ENCODE results near the gene CDK17.

CDK17 gene

GRCh38 chr12:96258104-96258961 is 141.9 kb downstream of the CDK17 start:
- TF ChIP-seq GATA3 (IDR thresholded peaks at IDR 0.05; ENCODE audit: low read depth, low read length) (no peak), GATA2 (IDR thresholded peaks at IDR 0.05; ENCODE audit: low read depth, low read length) (no peak)

GRCh38 chr12:96257550-96258103 is 142.6 kb downstream of the CDK17 start:
- no peak for TF ChIP-seq GATA3 (IDR thresholded peaks at IDR 0.05; ENCODE audit: low read depth, low read length)
- TF ChIP-seq GATA2 (IDR thresholded peaks at IDR 0.05; ENCODE audit: low read depth, low read length) = no peak

GRCh38 chr12:96256672-96257361 is 143.4 kb downstream of the CDK17 start:
- no peak for TF ChIP-seq GATA3 (IDR thresholded peaks at IDR 0.05; ENCODE audit: low read depth, low read length)
- no peak for TF ChIP-seq GATA2 (IDR thresholded peaks at IDR 0.05; ENCODE audit: low read depth, low read length)

GRCh38 chr12:96255077-96255476 is 145.2 kb downstream of the CDK17 start:
- TF ChIP-seq GATA2 (IDR thresholded peaks at IDR 0.05; ENCODE audit: low read depth, low read length) = no peak
- no peak for TF ChIP-seq GATA3 (IDR thresholded peaks at IDR 0.05; ENCODE audit: low read depth, low read length)

GRCh38 chr12:96250119-96250685 is 150.0 kb downstream of the CDK17 start:
- TF ChIP-seq GATA2 (IDR thresholded peaks at IDR 0.05; ENCODE audit: low read depth, low read length) = no peak
- TF ChIP-seq GATA3 (IDR thresholded peaks at IDR 0.05; ENCODE audit: low read depth, low read length) = no peak

- TF ChIP-seq GATA2 (IDR thresholded peaks at IDR 0.05; ENCODE audit: low read depth, low read length) (no peak), GATA3 (IDR thresholded peaks at IDR 0.05; ENCODE audit: low read depth, low read length) (no peak)
Measured at GRCh38 chr12:96249196-96250118, 150.8 kb downstream of the CDK17 start.

- TF ChIP-seq GATA2 (IDR thresholded peaks at IDR 0.05; ENCODE audit: low read depth, low read length) = no peak
- TF ChIP-seq GATA3 (IDR thresholded peaks at IDR 0.05; ENCODE audit: low read depth, low read length) = no peak
Measured at GRCh38 chr12:96248136-96248931, 151.9 kb downstream of the CDK17 start.

- no peak for TF ChIP-seq GATA3 (IDR thresholded peaks at IDR 0.05; ENCODE audit: low read depth, low read length)
- TF ChIP-seq GATA2 (IDR thresholded peaks at IDR 0.05; ENCODE audit: low read depth, low read length) = no peak
Measured at GRCh38 chr12:96247563-96247962, 152.7 kb downstream of the CDK17 start.

- TF ChIP-seq GATA3 (IDR thresholded peaks at IDR 0.05; ENCODE audit: low read depth, low read length) (no peak), GATA2 (IDR thresholded peaks at IDR 0.05; ENCODE audit: low read depth, low read length) (no peak)
Measured at GRCh38 chr12:96246926-96247505, 153.2 kb downstream of the CDK17 start.

GRCh38 chr12:96244826-96245225 is 155.4 kb downstream of the CDK17 start:
- TF ChIP-seq GATA3 (IDR thresholded peaks at IDR 0.05; ENCODE audit: low read depth, low read length) (no peak), GATA2 (IDR thresholded peaks at IDR 0.05; ENCODE audit: low read depth, low read length) (no peak)

GRCh38 chr12:96242597-96242996 is 157.6 kb downstream of the CDK17 start:
- no peak for TF ChIP-seq GATA3 (IDR thresholded peaks at IDR 0.05; ENCODE audit: low read depth, low read length)
- TF ChIP-seq GATA2 (IDR thresholded peaks at IDR 0.05; ENCODE audit: low read depth, low read length) = no peak

GRCh38 chr12:96241846-96242256 is 158.4 kb downstream of the CDK17 start:
- TF ChIP-seq GATA2 (IDR thresholded peaks at IDR 0.05; ENCODE audit: low read depth, low read length) = no peak
- TF ChIP-seq GATA3 (IDR thresholded peaks at IDR 0.05; ENCODE audit: low read depth, low read length) = no peak

All from SH-SY5Y (cell line).